HCT116 (cell line): ENCODE data around the gene PPID. TPM values are rescaled to one million over a fixed set of nuclear protein-coding genes. Genes with fewer than 3 reads are reported as not detected.

ENCODE experiments used
- ATAC-seq: fragments of 200-7000 bp; cut with Tn5 transposase; 2 replicates; pipeline ENCODE4 v1.9.1; 2020; ENCODE audit warnings: mild to moderate bottlenecking, moderate library complexity
- BruUV-seq: library from RNA; stranded (reverse); fragments of 400-500 nt; replicated peaks from 2 replicates; lab custom pipeline; 2021; lab: Mats Ljungman, UMichigan
- CTCF ChIA-PET: fragments of 300-600 bp; sonication (Branson Sonifier 250); formaldehyde crosslinking; loops from one replicate; lab custom pipeline; 2021; ENCODE audit warnings: antibody characterized with exemption; lab: Charles Lee
- POLR2A ChIA-PET: fragments of 300-600, 350-600 bp; sonication (Branson Sonifier 250); formaldehyde crosslinking; loops from one replicate; lab custom pipeline; 2021; ENCODE audit warnings: antibody characterized with exemption; lab: Charles Lee
- RAD21 ChIA-PET, 2 experiments: fragments of 300-600 bp; sonication (Branson Sonifier 250); formaldehyde crosslinking; loops; one replicate each; lab custom pipeline; 2023; ENCODE audit warnings: low total read pairs in 2 of 2; ENCODE audit not compliant: uncharacterized antibody in 2 of 2, unreplicated experiment in 2 of 2, low non-redundant PET in 1 of 2; lab: Charles Lee
- DNase-seq: peaks from one replicate; pipeline ENCODE4 v3.0.0-alpha.2; 2010; ENCODE audit warnings: low read depth, low spot score
- H2AFZ ChIP-seq: fragments of 200-600 bp; shearing (Covaris generic), sonication (generic); 2 replicates; pipeline ENCODE4 v1.6.1; 2017; ENCODE audit warnings: low read depth, mixed run types, mixed read lengths, antibody characterized with exemption, low read length; ENCODE audit not compliant: poor library complexity, severe bottlenecking
- H3K27ac ChIP-seq: 2 replicates; pipeline ENCODE4 v1.5.1; 2012; ENCODE audit warnings: low read depth, low read length
- H3K27me3 ChIP-seq: fragments of 200-600 bp; sonication (generic); 2 replicates; pipeline ENCODE4 v1.6.1; 2016; ENCODE audit warnings: mixed run types, low read length, mixed read lengths; ENCODE audit not compliant: insufficient read depth
- H3K36me3 ChIP-seq, 2 experiments: fragments of 200-500 bp in 1 of 2; fragments of 200-600 bp in 1 of 2; sonication (Bioruptor generic) in 1 of 2; sonication (generic) in 1 of 2; 2 replicates each; pipeline versions ENCODE4 v1.5.1 to v1.6.1; 2014 to 2016; ENCODE audit warnings: low read length in 2 of 2, inconsistent platforms in 1 of 2, mixed read lengths in 1 of 2, mixed run types in 1 of 2; ENCODE audit not compliant: insufficient read depth in 2 of 2, control insufficient read depth in 1 of 2
- H3K4me1 ChIP-seq, 2 experiments: fragments of 200-600 bp in 1 of 2; sonication (generic) in 1 of 2; 2 replicates each; pipeline versions ENCODE4 v1.5.1 to v1.6.1; 2012 to 2017; ENCODE audit warnings: low read length in 2 of 2, inconsistent platforms in 1 of 2, mild to moderate bottlenecking in 1 of 2, mixed read lengths in 1 of 2, mixed run types in 1 of 2, moderate library complexity in 1 of 2; ENCODE audit not compliant: insufficient read depth in 2 of 2, control insufficient read depth in 1 of 2
- H3K4me2 ChIP-seq: fragments of 200-600 bp; sonication (generic); 2 replicates; pipeline ENCODE4 v1.6.1; 2017; ENCODE audit warnings: mixed run types, low read length, mixed read lengths
- H3K4me3 ChIP-seq, 2 experiments: fragments of 200-600 bp in 1 of 2; sonication (generic) in 1 of 2; replicated peaks in 1 of 2; 2 replicates each; pipeline ENCODE4 v1.5.1; 2011 to 2016; ENCODE audit warnings: low read length in 2 of 2, control low read depth in 1 of 2, low read depth in 1 of 2, mild to moderate bottlenecking in 1 of 2, mixed read lengths in 1 of 2, mixed run types in 1 of 2
- H3K79me2 ChIP-seq: fragments of 200-600 bp; sonication (generic); 2 replicates; pipeline ENCODE4 v1.6.1; 2017; ENCODE audit warnings: mild to moderate bottlenecking, mixed run types, low read length, moderate library complexity, mixed read lengths; ENCODE audit not compliant: insufficient read depth
- H3K9ac ChIP-seq: fragments of 200-600 bp; sonication (generic); 2 replicates; pipeline ENCODE4 v1.6.1; 2016; ENCODE audit warnings: low read length, mixed read lengths
- H3K9me2 ChIP-seq: fragments of 200-600 bp; sonication (generic), shearing (Covaris generic); 2 replicates; pipeline ENCODE4 v1.6.1; 2017; ENCODE audit warnings: mixed run types, mild to moderate bottlenecking, moderate library complexity; ENCODE audit not compliant: insufficient read depth
- H3K9me3 ChIP-seq, 2 experiments: fragments of 200-500 bp in 1 of 2; fragments of 200-600 bp in 1 of 2; sonication (Bioruptor generic) in 1 of 2; sonication (generic) in 1 of 2; 2 replicates each; pipeline ENCODE4 v1.6.1; 2014 to 2017; ENCODE audit warnings: low read length in 2 of 2, mixed read lengths in 2 of 2, inconsistent platforms in 1 of 2, low read depth in 1 of 2, mild to moderate bottlenecking in 1 of 2, mixed run types in 1 of 2, moderate library complexity in 1 of 2; ENCODE audit not compliant: control insufficient read depth in 1 of 2, insufficient read depth in 1 of 2
- H4K20me1 ChIP-seq: fragments of 200-600 bp; sonication (generic), shearing (Covaris generic); 2 replicates; pipeline ENCODE4 v1.6.1; 2017; ENCODE audit warnings: mixed run types, mild to moderate bottlenecking, moderate library complexity; ENCODE audit not compliant: insufficient read depth
- CBX3 ChIP-seq: IDR thresholded peaks from 2 replicates; pipeline ENCODE4 v1.6.1; 2012; ENCODE audit warnings: low read depth
- CEBPB ChIP-seq: IDR thresholded peaks from 2 replicates; pipeline ENCODE4 v1.6.1; 2012; ENCODE audit warnings: low read depth
- FOSL1 ChIP-seq: IDR thresholded peaks from 2 replicates; pipeline ENCODE4 v1.6.1; 2012; ENCODE audit warnings: low read depth
- JUND ChIP-seq: IDR thresholded peaks from 2 replicates; pipeline ENCODE4 v1.6.1; 2012
- RAD21 ChIP-seq: IDR thresholded peaks from 2 replicates; pipeline ENCODE4 v1.6.1; 2012; ENCODE audit warnings: low read depth, mild to moderate bottlenecking
- SRF ChIP-seq: IDR thresholded peaks from 2 replicates; pipeline ENCODE4 v1.6.1; 2012; ENCODE audit warnings: low read depth
- TCF7L2 ChIP-seq: IDR thresholded peaks from 2 replicates; pipeline ENCODE4 v1.7.0; 2011; ENCODE audit warnings: borderline replicate concordance, inconsistent platforms; ENCODE audit not compliant: insufficient read depth, insufficient read length; ENCODE audit errors: extremely low read depth
- YY1 ChIP-seq: IDR thresholded peaks from 2 replicates; pipeline ENCODE4 v1.6.1; 2011; ENCODE audit warnings: low read length, low read depth, moderate library complexity, mild to moderate bottlenecking; ENCODE audit not compliant: insufficient replicate concordance; ENCODE audit errors: extremely low read depth
- ZFX ChIP-seq: fragments of 450-650 bp; IDR thresholded peaks from 2 replicates; pipeline ENCODE4 v1.6.1; 2017
- intact Hi-C: fragments of 100-400 bp; cut with micrococcal nuclease; formaldehyde crosslinking; loops from 2 replicates; pipeline ENCODE4 v1.10.0; 2022
- total RNA-seq: library from RNA; stranded (reverse); gene quantifications from one replicate; pipeline ENCODE4 v1.2.1, GENCODE V29; 2021; ENCODE audit not compliant: unreplicated experiment
- TF ChIP-seq, protein P1 (sequence below), 3 experiments: fragments of 200-600 bp in 1 of 3; sonication (generic) in 1 of 3; IDR thresholded peaks in 2 of 3; conservative IDR thresholded peaks in 1 of 3; 2 replicates each; pipeline ENCODE4 v1.5.1; 2012 to 2017; ENCODE audit warnings: low read depth in 2 of 3, low read length in 2 of 3, antibody characterized with exemption in 1 of 3, borderline replicate concordance in 1 of 3, control low read depth in 1 of 3, mild to moderate bottlenecking in 1 of 3, mixed read lengths in 1 of 3, mixed run types in 1 of 3, moderate library complexity in 1 of 3; ENCODE audit not compliant: insufficient read depth in 1 of 3

The PPID gene
- total RNA-seq, 1 experiment from 2014 or later, result 48.2 TPM

DNA sequence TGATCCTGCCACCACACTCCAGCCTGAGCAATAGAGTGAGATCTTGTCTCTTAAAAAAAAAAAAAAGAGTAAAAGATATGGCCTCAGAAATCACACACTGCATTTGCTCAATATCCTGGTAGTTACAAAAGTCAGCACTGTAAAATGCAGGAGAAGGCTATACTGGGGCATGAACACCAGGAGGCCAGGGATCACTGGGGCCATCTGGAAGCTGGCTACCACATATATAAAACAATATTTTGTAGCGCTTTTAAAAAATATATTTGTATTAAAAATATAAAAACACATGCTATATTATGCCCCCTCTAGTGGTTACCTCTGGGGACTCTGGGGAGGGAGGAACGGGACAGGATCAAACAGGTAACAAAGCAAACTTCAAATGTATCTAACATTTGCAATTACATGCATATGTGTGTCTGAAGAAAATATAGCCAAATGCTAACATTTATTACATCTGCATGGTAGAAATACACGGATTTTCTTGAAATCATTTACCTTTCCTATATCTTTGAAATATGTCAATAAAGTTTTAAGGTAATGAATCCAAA is 55.5 kb downstream of the PPID start:
- intact Hi-C loops, result no loop called here

DNA sequence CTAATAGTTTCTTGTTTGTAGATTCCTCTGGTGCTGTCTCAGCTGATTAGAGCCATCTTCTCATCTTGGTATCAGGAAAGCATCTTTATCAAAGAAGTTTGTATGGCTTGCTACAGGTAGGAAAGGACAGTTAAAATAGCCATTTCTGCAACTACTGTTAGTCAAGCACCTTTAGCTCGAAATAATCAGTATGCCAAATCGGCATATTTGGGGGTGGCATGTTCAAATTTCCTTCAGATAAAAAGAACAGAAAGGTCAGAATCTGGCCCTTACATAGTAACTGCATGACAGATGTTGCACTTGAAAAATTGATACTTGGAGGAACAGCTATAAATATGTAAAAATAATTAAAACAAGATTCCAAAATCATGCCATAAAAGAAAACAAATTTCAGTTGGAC is 56.3 kb downstream of the PPID start:
- Histone ChIP-seq H3K4me1 (peaks cover 5 to 8% of the 10 kb centered on the region in 2 experiments; a peak in 3 of 4 replicates), H4K20me1 (no peaks in the 10 kb centered on the region), H3K79me2 (peaks cover 48% of the 10 kb centered on the region), H2AFZ (no peak overlapping the region), H3K4me3 (no peak overlapping the region), H3K9ac (no peak overlapping the region), H3K4me2 (no peak overlapping the region), H3K9me3 (no peaks in the 10 kb centered on the region), H3K27me3 (no peaks in the 10 kb centered on the region), H3K27ac (no peak overlapping the region), H3K9me2 (no peaks in the 10 kb centered on the region), H3K36me3 (peaks cover 0 to 4% of the 10 kb centered on the region in 2 experiments; a peak in 1 of 4 replicates)
- intact Hi-C loops, result no loop called here
- POLR2A ChIA-PET, result no interaction called here
- RAD21 ChIA-PET, result no interaction called here
- ATAC-seq, result no peak
- BruUV-seq, result no TSS peak
- CTCF ChIA-PET, result no interaction called here
- no peak for DNase-seq
- TF ChIP-seq ZFX (no peak), FOSL1 (no peak), TCF7L2 (no peak), JUND (no peak), YY1 (no peak), SRF (no peak)
- TF ChIP-seq, protein P1, sequence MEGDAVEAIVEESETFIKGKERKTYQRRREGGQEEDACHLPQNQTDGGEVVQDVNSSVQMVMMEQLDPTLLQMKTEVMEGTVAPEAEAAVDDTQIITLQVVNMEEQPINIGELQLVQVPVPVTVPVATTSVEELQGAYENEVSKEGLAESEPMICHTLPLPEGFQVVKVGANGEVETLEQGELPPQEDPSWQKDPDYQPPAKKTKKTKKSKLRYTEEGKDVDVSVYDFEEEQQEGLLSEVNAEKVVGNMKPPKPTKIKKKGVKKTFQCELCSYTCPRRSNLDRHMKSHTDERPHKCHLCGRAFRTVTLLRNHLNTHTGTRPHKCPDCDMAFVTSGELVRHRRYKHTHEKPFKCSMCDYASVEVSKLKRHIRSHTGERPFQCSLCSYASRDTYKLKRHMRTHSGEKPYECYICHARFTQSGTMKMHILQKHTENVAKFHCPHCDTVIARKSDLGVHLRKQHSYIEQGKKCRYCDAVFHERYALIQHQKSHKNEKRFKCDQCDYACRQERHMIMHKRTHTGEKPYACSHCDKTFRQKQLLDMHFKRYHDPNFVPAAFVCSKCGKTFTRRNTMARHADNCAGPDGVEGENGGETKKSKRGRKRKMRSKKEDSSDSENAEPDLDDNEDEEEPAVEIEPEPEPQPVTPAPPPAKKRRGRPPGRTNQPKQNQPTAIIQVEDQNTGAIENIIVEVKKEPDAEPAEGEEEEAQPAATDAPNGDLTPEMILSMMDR (IDR thresholded peaks at IDR 0.05 in 2 of 3, conservative IDR thresholded peaks at IDR 0.05 in 1 of 3; ENCODE audit: borderline replicate concordance in 1 of 3, insufficient read depth in 1 of 3, low read depth in 2 of 3, low read length in 2 of 3), result no peak

More for the DNA sequence above, 55.5 kb downstream of the PPID start:
- H3K4me3 ChIP-seq, result no peak overlapping the region
- DNase-seq, result no peak
- H3K36me3 ChIP-seq, result peaks cover 0 to 4% of the 10 kb centered on the region in 2 experiments; a peak in 1 of 4 replicates
- peaks cover 5 to 10% of the 10 kb centered on the region in 2 experiments; a peak in 3 of 4 replicates for H3K4me1 ChIP-seq
- no peak for ATAC-seq
- no peaks in the 10 kb centered on the region for H3K9me3 ChIP-seq
- H3K27ac ChIP-seq, result no peak overlapping the region
- no peaks in the 10 kb centered on the region for H4K20me1 ChIP-seq
- ChIA-PET RAD21 (interaction anchor here in 1 of 2 experiments (0.6 kb wide), 1 partner anchor 153 kb away, joined by 3 read pairs; no protein-coding TSS in a partner anchor), POLR2A (no interaction called here), CTCF (interaction anchor here (0.7 to 1.0 kb wide), 2 partner anchors 11 to 184 kb away, joined by 3 to 5 read pairs; no protein-coding TSS in a partner anchor)
- no peaks in the 10 kb centered on the region for H3K9me2 ChIP-seq
- no TSS peak for BruUV-seq
- no peak overlapping the region for H3K9ac ChIP-seq
- no peak for TF ChIP-seq CBX3
- TF ChIP-seq CEBPB, result no peak
- TF ChIP-seq RAD21, result peak; percentile 17; the same call in 1 of the 2 replicates
- TF ChIP-seq, protein P1 (IDR thresholded peaks at IDR 0.05 in 2 of 3, conservative IDR thresholded peaks at IDR 0.05 in 1 of 3; ENCODE audit: borderline replicate concordance in 1 of 3, insufficient read depth in 1 of 3, low read depth in 2 of 3, low read length in 2 of 3), result peak; percentile 32 to 65 (median 51); a peak in 5 of 6 replicates
- TF ChIP-seq, all 23 proteins: peak for 2
- H3K4me2 ChIP-seq, result no peak overlapping the region
- peaks cover 48% of the 10 kb centered on the region for H3K79me2 ChIP-seq
- no peak overlapping the region for H2AFZ ChIP-seq
- H3K27me3 ChIP-seq, result no peaks in the 10 kb centered on the region
